T-cell (primary cell): ENCODE measurements around the gene EPG5. TPM values are rescaled to one million over a fixed set of nuclear protein-coding genes. Genes with fewer than 3 reads are reported as not detected.

Source experiments
- ATAC-seq, 4 experiments: fragments of 200-7000 bp in 3 of 4; fragments of 150-1000 bp in 1 of 4; cut with Tn5 transposase; replicated peaks in 1 of 4; 1 replicate in 3 of 4; 2 replicates in 1 of 4; pipeline ENCODE4 v1.10.0; 2021; ENCODE audit warnings: moderate library complexity in 3 of 4, mild to moderate bottlenecking in 2 of 4, moderate number of reproducible peaks in 1 of 4
- CTCF ChIA-PET, 2 donors: fragments of 300-600 bp; sonication (Branson Sonifier 250); formaldehyde crosslinking; loops; one replicate each; lab custom pipeline; 2022; ENCODE audit warnings: antibody characterized with exemption in 2 of 2; lab: Charles Lee
- POLR2A ChIA-PET, 2 donors: fragments of 300-600 bp; sonication (Branson Sonifier 250); formaldehyde crosslinking; loops; one replicate each; lab custom pipeline; 2022; ENCODE audit warnings: antibody characterized with exemption in 2 of 2; lab: Charles Lee
- DNase-seq, 35 experiments: peaks; one replicate each; pipeline versions ENCODE4 v3.0.0 to v3.0.0-alpha.2; 2013 to 2023
- H3K27ac ChIP-seq: one replicate; pipeline ENCODE4 v1.5.1; 2013; ENCODE audit warnings: low read length
- H3K27me3 ChIP-seq, 2 experiments: replicated peaks in 1 of 2; 1 replicate in 1 of 2; 2 replicates in 1 of 2; pipeline versions ENCODE4 v1.6.1 to v1.7.0; 2013; ENCODE audit warnings: low read length in 1 of 2, mixed read lengths in 1 of 2; ENCODE audit not compliant: control insufficient read depth in 2 of 2, insufficient read depth in 2 of 2; ENCODE audit errors: extremely low read depth in 1 of 2
- H3K36me3 ChIP-seq, 2 donors: 1 replicate in 1 of 2; 2 replicates in 1 of 2; pipeline versions ENCODE4 v1.6.1 to v1.7.0; 2013; ENCODE audit warnings: low read length in 1 of 2; ENCODE audit not compliant: control insufficient read depth in 2 of 2, insufficient read depth in 1 of 2; ENCODE audit errors: extremely low read depth in 1 of 2
- H3K4me1 ChIP-seq, 2 experiments: 1 replicate in 1 of 2; 2 replicates in 1 of 2; pipeline versions ENCODE4 v1.6.1 to v1.7.0; 2013; ENCODE audit warnings: low read length in 2 of 2, mixed read lengths in 1 of 2; ENCODE audit not compliant: insufficient read depth in 2 of 2, control insufficient read depth in 1 of 2; ENCODE audit errors: extremely low read depth in 1 of 2
- H3K4me3 ChIP-seq, 2 donors: 1 replicate in 1 of 2; 2 replicates in 1 of 2; pipeline versions ENCODE4 v1.5.1 to v1.7.0; 2013; ENCODE audit warnings: mild to moderate bottlenecking in 2 of 2, low read length in 1 of 2, moderate library complexity in 1 of 2; ENCODE audit not compliant: control insufficient read depth in 1 of 2; ENCODE audit errors: extremely low read depth in 1 of 2
- H3K9me3 ChIP-seq: 2 replicates; pipeline ENCODE4 v1.7.0; 2013
- H3K27ac Mint-ChIP-seq, 2 donors: one replicate each; pipeline ENCODE4 v1.8.0; 2020 to 2021; ENCODE audit warnings: mild to moderate bottlenecking in 2 of 2, mixed read lengths in 2 of 2
- H3K27me3 Mint-ChIP-seq, 2 donors: one replicate each; pipeline ENCODE4 v1.8.0; 2021 to 2022; ENCODE audit warnings: mixed read lengths in 2 of 2
- H3K36me3 Mint-ChIP-seq: one replicate; pipeline ENCODE4 v1.8.0; 2021; ENCODE audit warnings: mixed read lengths
- H3K4me1 Mint-ChIP-seq, 3 donors: one replicate each; pipeline ENCODE4 v1.8.0; 2020 to 2022; ENCODE audit warnings: mixed read lengths in 3 of 3, mild to moderate bottlenecking in 1 of 3
- H3K4me3 Mint-ChIP-seq, 3 donors: one replicate each; pipeline ENCODE4 v1.8.0; 2020 to 2022; ENCODE audit warnings: mild to moderate bottlenecking in 3 of 3, mixed read lengths in 3 of 3, moderate library complexity in 3 of 3
- H3K9me3 Mint-ChIP-seq, 3 donors: one replicate each; pipeline ENCODE4 v1.8.0; 2020 to 2022; ENCODE audit warnings: mixed read lengths in 3 of 3
- WGBS: methylation state at CpG from one replicate; pipeline ENCODE4 v1.1.5; 2013; ENCODE audit warnings: missing lambda C conversion rate; ENCODE audit not compliant: insufficient coverage; 5-methylcytosine and 5-hydroxymethylcytosine counted together
- total RNA-seq, 35 experiments: library from RNA in 6 of 35; stranded (reverse) in 6 of 35; fragments of 120-200 nt in 1 of 35; gene quantifications; one replicate each; pipeline versions ENCODE4 v1.2.1 to v1.2.4 and lab custom pipeline; 2013 to 2026

The EPG5 gene
- total RNA-seq, 5 donors from 2014 or later (not counting 1 experiment from before 2014, with no cell fraction given) = 39.2 to 54.4 (median 42.6) TPM

- CTCF ChIA-PET = interaction anchor here in 1 of 2 donors (0.6 kb wide), 2 partner anchors 188 to 783 kb away, joined by 3 to 5 read pairs; no protein-coding TSS in a partner anchor
- no peak for ATAC-seq
- Histone ChIP-seq H3K36me3 (peaks cover 13 to 52% of the 10 kb centered on the region in 2 donors), H3K27me3 (no peaks in the 10 kb centered on the region), H3K27ac (no peak overlapping the region), H3K9me3 (no peaks in the 10 kb centered on the region), H3K4me1 (peaks cover 13 to 16% of the 10 kb centered on the region in 2 experiments), H3K4me3 (no peak overlapping the region)
- 97% methylated on average over 7 of the region's 7 CpGs for whole genome bisulfite sequencing
- POLR2A ChIA-PET = interaction anchor here (0.5 to 0.8 kb wide), 2 partner anchors 12 to 205 kb away, joined by 4 to 6 read pairs; no protein-coding TSS in a partner anchor
- Mint-ChIP-seq H3K4me3 (no peak overlapping the region), H3K4me1 (peaks cover 20 to 26% (median 22%) of the 10 kb centered on the region in 3 donors), H3K27me3 (no peaks in the 10 kb centered on the region), H3K36me3 (peaks cover 76% of the 10 kb centered on the region), H3K27ac (no peak overlapping the region), H3K9me3 (peaks cover 0 to 8% (median 0%) of the 10 kb centered on the region in 3 donors)
- no peak for DNase-seq
Measured at GRCh38 chr18:45870419-45870818, 96.7 kb downstream of the EPG5 start.

DNA sequence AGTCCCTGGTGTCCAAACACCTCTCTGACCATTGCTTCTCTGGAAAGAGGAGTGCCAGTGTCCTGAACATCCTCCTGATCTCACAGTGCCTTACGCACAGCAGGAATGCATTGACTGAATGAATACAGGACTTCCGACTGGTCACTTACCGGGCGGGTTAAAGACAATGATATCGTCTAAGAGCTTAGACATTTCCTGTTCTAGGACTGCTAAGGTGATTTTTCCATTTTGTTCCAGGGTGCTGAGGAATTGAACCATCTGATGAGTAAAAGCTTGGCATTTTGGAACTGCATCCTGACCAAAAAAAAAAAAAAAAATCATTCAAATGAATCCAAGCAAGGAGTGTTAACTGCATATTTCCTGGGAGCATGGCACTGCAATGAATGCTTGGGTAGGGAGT lies 101.7 kb downstream of the EPG5 start:
- CTCF ChIA-PET = interaction anchor here (0.6 to 1.1 kb wide), 2 partner anchors 9 to 163 kb away, joined by 3 to 5 read pairs; no protein-coding TSS in a partner anchor
- no peak for DNase-seq
- H3K27ac Mint-ChIP-seq = no peak overlapping the region
- ATAC-seq = no peak
- no peaks in the 10 kb centered on the region for H3K9me3 Mint-ChIP-seq
- no peaks in the 10 kb centered on the region for H3K4me1 Mint-ChIP-seq
- H3K27me3 Mint-ChIP-seq = no peaks in the 10 kb centered on the region
- H3K4me3 ChIP-seq = no peak overlapping the region
- no peaks in the 10 kb centered on the region for H3K4me1 ChIP-seq
- H3K4me3 Mint-ChIP-seq = no peak overlapping the region
- H3K27ac ChIP-seq = no peak overlapping the region
- WGBS = 100% methylated on average over 5 of the region's 5 CpGs
- peaks cover 10 to 71% of the 10 kb centered on the region in 2 donors for H3K36me3 ChIP-seq
- POLR2A ChIA-PET = no interaction called here
- no peaks in the 10 kb centered on the region for H3K9me3 ChIP-seq
- H3K27me3 ChIP-seq = no peaks in the 10 kb centered on the region
- peaks cover 82% of the 10 kb centered on the region for H3K36me3 Mint-ChIP-seq

DNA sequence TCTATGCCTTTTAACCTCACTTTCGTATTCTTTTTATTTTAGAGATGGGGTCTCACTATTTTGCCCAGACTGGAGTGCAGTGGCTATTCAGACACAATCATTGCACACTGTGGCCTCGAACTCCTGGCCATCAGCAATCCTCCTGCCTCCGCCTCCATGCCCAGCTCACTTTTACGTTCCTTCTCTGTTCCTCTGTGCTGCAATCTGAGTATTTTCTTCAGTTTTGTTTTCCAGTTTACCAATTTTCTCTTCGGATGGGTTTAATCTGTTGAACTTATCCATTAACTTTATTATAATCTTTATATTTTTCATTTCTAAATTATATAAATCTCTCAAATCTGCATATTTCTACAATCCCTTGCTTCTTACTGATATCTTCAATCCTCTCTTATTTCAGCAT lies 103.0 kb downstream of the EPG5 start:
- Histone ChIP-seq H3K4me1 (no peaks in the 10 kb centered on the region), H3K4me3 (no peak overlapping the region), H3K36me3 (peaks cover 12 to 72% of the 10 kb centered on the region in 2 donors), H3K9me3 (no peaks in the 10 kb centered on the region), H3K27ac (no peak overlapping the region), H3K27me3 (no peaks in the 10 kb centered on the region)
- Mint-ChIP-seq H3K27me3 (no peaks in the 10 kb centered on the region), H3K36me3 (peaks cover 82% of the 10 kb centered on the region), H3K27ac (no peak overlapping the region), H3K4me1 (no peaks in the 10 kb centered on the region), H3K9me3 (no peaks in the 10 kb centered on the region), H3K4me3 (no peak overlapping the region)
- CTCF ChIA-PET = interaction anchor here in 1 of 2 donors (0.7 kb wide), 1 partner anchor 213 kb away, joined by 3 read pairs; no protein-coding TSS in a partner anchor
- ATAC-seq (no peak), DNase-seq (no peak)
- POLR2A ChIA-PET = no interaction called here
- 97% methylated on average over 3 of the region's 5 CpGs for WGBS

DNA sequence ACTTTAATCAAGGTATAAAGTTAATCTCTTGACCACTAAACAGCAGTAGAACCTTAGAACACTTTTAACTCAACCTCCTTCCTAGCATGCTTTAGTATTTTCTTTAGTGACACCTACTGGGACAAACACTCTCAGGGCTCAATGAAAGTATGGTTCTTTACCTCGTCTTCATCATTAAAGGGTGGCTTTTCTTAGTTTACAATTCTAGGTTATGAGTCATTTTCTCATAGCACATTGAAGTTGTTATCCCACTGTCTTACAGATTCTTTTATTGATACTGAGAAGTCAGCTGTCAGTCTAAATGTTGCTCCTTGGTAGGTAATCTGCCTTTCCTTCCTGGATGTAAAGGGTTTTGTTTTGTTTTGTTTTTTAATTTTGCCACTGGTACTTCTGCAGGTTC lies 103.7 kb downstream of the EPG5 start:
- no peaks in the 10 kb centered on the region for H3K9me3 ChIP-seq
- no CpG with 5 or more reads among the region's 1 CpG for WGBS
- no peak overlapping the region for H3K4me3 Mint-ChIP-seq
- ChIA-PET POLR2A (no interaction called here), CTCF (interaction anchor here in 1 of 2 donors (0.7 to 1.0 kb wide), 2 partner anchors 140 to 212 kb away, joined by 3 read pairs; no protein-coding TSS in a partner anchor)
- ATAC-seq (no peak), DNase-seq (no peak)
- H3K27me3 Mint-ChIP-seq = no peaks in the 10 kb centered on the region
- H3K4me1 Mint-ChIP-seq = no peaks in the 10 kb centered on the region
- H3K27ac Mint-ChIP-seq = no peak overlapping the region
- H3K27ac ChIP-seq = no peak overlapping the region
- no peaks in the 10 kb centered on the region for H3K4me1 ChIP-seq
- H3K27me3 ChIP-seq = no peaks in the 10 kb centered on the region
- H3K36me3 Mint-ChIP-seq = peaks cover 87% of the 10 kb centered on the region
- H3K9me3 Mint-ChIP-seq = no peaks in the 10 kb centered on the region
- no peak overlapping the region for H3K4me3 ChIP-seq
- H3K36me3 ChIP-seq = peaks cover 12 to 78% of the 10 kb centered on the region in 2 donors

DNA sequence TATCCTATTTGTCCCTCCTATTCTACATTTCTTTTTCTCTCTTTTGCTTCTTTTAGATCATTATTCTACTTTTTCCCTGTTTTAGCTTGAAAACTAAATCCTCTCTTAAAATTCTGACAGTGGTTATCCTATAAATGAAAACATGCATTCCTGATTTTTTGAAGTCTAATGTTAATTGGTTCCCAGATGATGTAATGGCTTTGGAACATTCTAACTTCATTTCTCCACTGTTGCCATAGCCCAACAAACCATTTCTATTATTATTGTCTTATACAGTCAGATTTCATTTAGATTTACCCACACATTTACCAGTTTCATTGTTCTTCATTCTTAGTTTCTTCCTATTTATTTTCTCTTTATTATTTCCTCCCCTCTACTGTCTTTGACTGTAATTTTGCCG lies 105.2 kb downstream of the EPG5 start:
- H3K27ac Mint-ChIP-seq = no peak overlapping the region
- no peak overlapping the region for H3K4me3 Mint-ChIP-seq
- POLR2A ChIA-PET = no interaction called here
- DNase-seq = no peak
- WGBS = no CpG with 5 or more reads among the region's 1 CpG
- H3K36me3 ChIP-seq = peaks cover 6 to 79% of the 10 kb centered on the region in 2 donors
- no peak overlapping the region for H3K4me3 ChIP-seq
- CTCF ChIA-PET = interaction anchor here in 1 of 2 donors (0.5 kb wide), 1 partner anchor 110 kb away, joined by 3 read pairs; no protein-coding TSS in a partner anchor
- no peak for ATAC-seq
- H3K27ac ChIP-seq = no peak overlapping the region
- no peaks in the 10 kb centered on the region for H3K4me1 Mint-ChIP-seq
- H3K27me3 ChIP-seq = no peaks in the 10 kb centered on the region
- no peaks in the 10 kb centered on the region for H3K27me3 Mint-ChIP-seq
- peaks cover 90% of the 10 kb centered on the region for H3K36me3 Mint-ChIP-seq
- no peaks in the 10 kb centered on the region for H3K9me3 Mint-ChIP-seq
- H3K9me3 ChIP-seq = no peaks in the 10 kb centered on the region
- no peaks in the 10 kb centered on the region for H3K4me1 ChIP-seq

GRCh38 chr18:45860971-45861370 lies 106.2 kb downstream of the EPG5 start:
- no peaks in the 10 kb centered on the region for H3K4me1 ChIP-seq
- H3K27me3 ChIP-seq = no peaks in the 10 kb centered on the region
- H3K9me3 Mint-ChIP-seq = no peaks in the 10 kb centered on the region
- peaks cover 91% of the 10 kb centered on the region for H3K36me3 Mint-ChIP-seq
- POLR2A ChIA-PET = interaction anchor here in 1 of 2 donors (0.6 kb wide), 1 partner anchor 188 kb away, joined by 4 read pairs; no protein-coding TSS in a partner anchor
- DNase-seq (no peak), ATAC-seq (no peak)
- H3K27ac ChIP-seq = no peak overlapping the region
- no peak overlapping the region for H3K27ac Mint-ChIP-seq
- no peaks in the 10 kb centered on the region for H3K9me3 ChIP-seq
- no CpG with 5 or more reads among the region's 3 CpGs for WGBS
- H3K4me3 ChIP-seq = no peak overlapping the region
- H3K4me1 Mint-ChIP-seq = no peaks in the 10 kb centered on the region
- no peak overlapping the region for H3K4me3 Mint-ChIP-seq
- CTCF ChIA-PET = interaction anchor here in 1 of 2 donors (0.7 kb wide), 1 partner anchor 236 kb away, joined by 3 read pairs; no protein-coding TSS in a partner anchor
- H3K36me3 ChIP-seq = peaks cover 6 to 77% of the 10 kb centered on the region in 2 donors
- H3K27me3 Mint-ChIP-seq = no peaks in the 10 kb centered on the region
